ENCODE results near the gene ARHGEF11.
A peak's percentile ranks its signal among the peaks of the same experiment; 100 is the strongest.

Gene ARHGEF11

GRCh38 chr1:156922986-156923669 lies 122.4 kb downstream of the ARHGEF11 start:
- POLR2A ChIA-PET, result no interaction called here

GRCh38 chr1:156921053-156921529 lies 124.5 kb downstream of the ARHGEF11 start:
- no peak for TF ChIP-seq TARDBP (IDR thresholded peaks at IDR 0.05)
- no peak for TF ChIP-seq FOXA1 (IDR thresholded peaks at IDR 0.05)
- TF ChIP-seq HDGF (IDR thresholded peaks at IDR 0.05; ENCODE audit: borderline replicate concordance), result no peak
- no peak for TF ChIP-seq NFRKB (IDR thresholded peaks at IDR 0.05)
- no peak for TF ChIP-seq BHLHE40 (IDR thresholded peaks at IDR 0.05; ENCODE audit: borderline replicate concordance)
- TF ChIP-seq LEF1 (IDR thresholded peaks at IDR 0.05; ENCODE audit: borderline replicate concordance), result no peak
- no peak for TF ChIP-seq ARNT (IDR thresholded peaks at IDR 0.05)
- no peak for TF ChIP-seq FOXM1 (IDR thresholded peaks at IDR 0.05; ENCODE audit: borderline replicate concordance)
- no peak for TF ChIP-seq CTBP1 (IDR thresholded peaks at IDR 0.05; ENCODE audit: borderline replicate concordance)
- no peak for TF ChIP-seq SUZ12 (IDR thresholded peaks at IDR 0.05)
- TF ChIP-seq SP1 (IDR thresholded peaks at IDR 0.05), result no peak
- TF ChIP-seq ZNF384 (IDR thresholded peaks at IDR 0.05), result no peak
- no peak for TF ChIP-seq FOXK2 (IDR thresholded peaks at IDR 0.05)
- TF ChIP-seq ELF4 (IDR thresholded peaks at IDR 0.05), result no peak
- no peak for TF ChIP-seq PKNOX1 (IDR thresholded peaks at IDR 0.05)
- TF ChIP-seq L3MBTL2 (conservative IDR thresholded peaks at IDR 0.05), result no peak
- POLR2A ChIA-PET, result interaction anchor here (1.7 kb wide), 1 partner anchor 193 kb away, joined by 3 read pairs; the partner anchor contains the start of genes ISG20L2 and METTL25B
- CTCF ChIA-PET, result interaction anchor here (0.6 to 1.8 kb wide), 6 partner anchors 10 to 195 kb away, joined by 3 to 8 read pairs (median 4); no protein-coding TSS in a partner anchor
- no peak for DNase-seq (ENCODE audit: extremely low spot score)

More at GRCh38 chr1:156922986-156923669, 122.4 kb downstream of the ARHGEF11 start:
- TF ChIP-seq SUZ12 (IDR thresholded peaks at IDR 0.05), result no peak
- no peak for TF ChIP-seq TARDBP (IDR thresholded peaks at IDR 0.05)
- TF ChIP-seq ZNF384 (IDR thresholded peaks at IDR 0.05), result no peak
- no peak for TF ChIP-seq LEF1 (IDR thresholded peaks at IDR 0.05; ENCODE audit: borderline replicate concordance)
- TF ChIP-seq ELF4 (IDR thresholded peaks at IDR 0.05), result no peak
- no peak for TF ChIP-seq PKNOX1 (IDR thresholded peaks at IDR 0.05)
- no peak for TF ChIP-seq FOXM1 (IDR thresholded peaks at IDR 0.05; ENCODE audit: borderline replicate concordance)
- TF ChIP-seq ARNT (IDR thresholded peaks at IDR 0.05), result no peak
- no peak for TF ChIP-seq FOXK2 (IDR thresholded peaks at IDR 0.05)
- TF ChIP-seq SP1 (IDR thresholded peaks at IDR 0.05), result no peak
- no peak for TF ChIP-seq L3MBTL2 (conservative IDR thresholded peaks at IDR 0.05)
- no peak for TF ChIP-seq FOXA1 (IDR thresholded peaks at IDR 0.05)
- no peak for DNase-seq (ENCODE audit: extremely low spot score)
- CTCF ChIA-PET, result interaction anchor here (1.2 kb wide), 1 partner anchor 31 kb away, joined by 4 read pairs; no protein-coding TSS in a partner anchor

- ChIA-PET POLR2A (interaction anchor here (1.7 kb wide), 1 partner anchor 192 kb away, joined by 3 read pairs; the partner anchor contains the start of genes ISG20L2 and METTL25B), CTCF (interaction anchor here (0.6 to 1.8 kb wide), 19 partner anchors 8 to 296 kb away, joined by 3 to 8 read pairs (median 3); partner anchors contain the start of gene NTRK1)
- DNase-seq (ENCODE audit: extremely low spot score), result peak; percentile 99
- peak; percentile 53; the same call in 1 of the 2 replicates for TF ChIP-seq L3MBTL2 (conservative IDR thresholded peaks at IDR 0.05)
- TF ChIP-seq HDGF (IDR thresholded peaks at IDR 0.05; ENCODE audit: borderline replicate concordance), result no peak
- TF ChIP-seq ARNT (IDR thresholded peaks at IDR 0.05), result peak; percentile 57; the same call in 1 of the 2 replicates
Observed at GRCh38 chr1:156920233-156921052, 125.1 kb downstream of the ARHGEF11 start, which contains the start of gene LRRC71. TSS of gene LRRC71 (plus strand) at chr1:156920632. CDS start at chr1:156920804, 172 bp downstream.

- ChIA-PET CTCF (interaction anchor here (0.6 to 1.7 kb wide), 3 partner anchors 14 to 37 kb away, joined by 3 to 7 read pairs (median 4); no protein-coding TSS in a partner anchor), POLR2A (interaction anchor here (0.8 kb wide), 1 partner anchor 185 kb away, joined by 3 read pairs; no protein-coding TSS in a partner anchor)
- no peak for DNase-seq (ENCODE audit: extremely low spot score)
- TF ChIP-seq TARDBP (IDR thresholded peaks at IDR 0.05), result no peak
- no peak for TF ChIP-seq PKNOX1 (IDR thresholded peaks at IDR 0.05)
- TF ChIP-seq ELF4 (IDR thresholded peaks at IDR 0.05), result no peak
Observed at GRCh38 chr1:156914440-156914856, 131.1 kb downstream of the ARHGEF11 start.

GRCh38 chr1:156913809-156914387 lies 131.6 kb downstream of the ARHGEF11 start:
- DNase-seq (ENCODE audit: extremely low spot score), result no peak
- CTCF ChIA-PET, result interaction anchor here (0.6 to 1.7 kb wide), 5 partner anchors 14 to 76 kb away, joined by 3 to 7 read pairs (median 4); no protein-coding TSS in a partner anchor
- POLR2A ChIA-PET, result interaction anchor here (0.8 kb wide), 1 partner anchor 185 kb away, joined by 3 read pairs; no protein-coding TSS in a partner anchor
- TF ChIP-seq SP1 (IDR thresholded peaks at IDR 0.05) (no peak), FOXK2 (IDR thresholded peaks at IDR 0.05) (no peak), ELF4 (IDR thresholded peaks at IDR 0.05) (no peak), FOXM1 (IDR thresholded peaks at IDR 0.05; ENCODE audit: borderline replicate concordance) (no peak), FOXA1 (IDR thresholded peaks at IDR 0.05) (no peak), BHLHE40 (IDR thresholded peaks at IDR 0.05; ENCODE audit: borderline replicate concordance) (no peak), TARDBP (IDR thresholded peaks at IDR 0.05) (no peak), CTBP1 (IDR thresholded peaks at IDR 0.05; ENCODE audit: borderline replicate concordance) (no peak), SUZ12 (IDR thresholded peaks at IDR 0.05) (no peak), NFRKB (IDR thresholded peaks at IDR 0.05) (no peak), ARNT (IDR thresholded peaks at IDR 0.05) (no peak), L3MBTL2 (conservative IDR thresholded peaks at IDR 0.05) (no peak), ZNF384 (IDR thresholded peaks at IDR 0.05) (no peak)
